SK-N-SH (cell line): ENCODE results near the gene IMPACT. TPM values are rescaled to one million over a fixed set of nuclear protein-coding genes. Genes with fewer than 3 reads are reported as not detected.

ENCODE experiments used
- CTCF ChIA-PET: fragments of 300-600, 350-600 bp; formaldehyde crosslinking; extraction: SDS; loops from one replicate; lab custom pipeline; 2021; lab: Yijun Ruan, JAX
- POLR2A ChIA-PET: fragments of 350-600 bp; sonication (Branson Sonifier 250); formaldehyde crosslinking; extraction: SDS; loops from one replicate; lab custom pipeline; 2020; ENCODE audit warnings: antibody characterized with exemption, inconsistent platforms; lab: Yijun Ruan, JAX
- DNase-seq: peaks from one replicate; pipeline ENCODE4 v3.0.0; 2012
- H2AFZ ChIP-seq: fragments of 200-600 bp; sonication (generic); 2 replicates; pipeline ENCODE4 v1.8.1; 2016; ENCODE audit warnings: antibody characterized with exemption, mild to moderate bottlenecking, low read depth
- H3F3A ChIP-seq: fragments of 200-600 bp; sonication (generic); replicated peaks from 2 replicates; pipeline ENCODE3; 2016; ENCODE audit warnings: antibody characterized with exemption, mild to moderate bottlenecking; ENCODE audit not compliant: insufficient read depth
- H3K27ac ChIP-seq, 2 experiments: fragments of 200-500 bp in 1 of 2; fragments of 200-600 bp in 1 of 2; sonication (Bioruptor generic) in 1 of 2; sonication (generic), shearing (Covaris generic) in 1 of 2; 2 replicates each; pipeline versions ENCODE4 v1.5.1 to v1.6.1; 2014 to 2016; ENCODE audit warnings: low read depth in 2 of 2, inconsistent platforms in 1 of 2, low read length in 1 of 2, mild to moderate bottlenecking in 1 of 2, mixed read lengths in 1 of 2
- H3K27me3 ChIP-seq: fragments of 200-600 bp; sonication (generic), shearing (Covaris generic); 2 replicates; pipeline ENCODE4 v1.6.1; 2016; ENCODE audit warnings: mixed run types; ENCODE audit not compliant: insufficient read depth
- H3K36me3 ChIP-seq, 2 experiments: fragments of 200-500 bp in 1 of 2; fragments of 200-600 bp in 1 of 2; sonication (Bioruptor generic) in 1 of 2; sonication (generic) in 1 of 2; replicated peaks in 1 of 2; 2 replicates each; pipeline versions ENCODE3 to v1.5.1; 2014 to 2016; ENCODE audit warnings: low read length in 1 of 2, mild to moderate bottlenecking in 1 of 2; ENCODE audit not compliant: insufficient read depth in 2 of 2, control insufficient read depth in 1 of 2
- H3K4me1 ChIP-seq, 2 experiments: fragments of 200-500 bp in 1 of 2; fragments of 200-600 bp in 1 of 2; sonication (Bioruptor generic) in 1 of 2; sonication (generic), shearing (Covaris generic) in 1 of 2; 2 replicates each; pipeline versions ENCODE4 v1.5.1 to v1.6.1; 2014 to 2016; ENCODE audit warnings: low read depth in 1 of 2, low read length in 1 of 2, mixed run types in 1 of 2; ENCODE audit not compliant: insufficient read depth in 2 of 2, control insufficient read depth in 1 of 2
- H3K4me2 ChIP-seq: fragments of 200-600 bp; sonication (generic), shearing (Covaris generic); 2 replicates; pipeline ENCODE4 v1.6.1; 2017; ENCODE audit warnings: mixed run types
- H3K4me3 ChIP-seq, 2 experiments: fragments of 200-500 bp in 1 of 2; fragments of 200-600 bp in 1 of 2; sonication (Bioruptor generic) in 1 of 2; sonication (generic), shearing (Covaris generic) in 1 of 2; 2 replicates each; pipeline versions ENCODE4 v1.5.1 to v1.8.1; 2014 to 2016; ENCODE audit warnings: low read depth in 2 of 2, inconsistent platforms in 1 of 2, low read length in 1 of 2, mild to moderate bottlenecking in 1 of 2, mixed read lengths in 1 of 2, moderate library complexity in 1 of 2
- H3K79me2 ChIP-seq: fragments of 200-600 bp; sonication (generic); 2 replicates; pipeline ENCODE4 v1.8.1; 2017; ENCODE audit warnings: mild to moderate bottlenecking; ENCODE audit not compliant: insufficient read depth
- H3K9ac ChIP-seq: fragments of 200-600 bp; sonication (generic); 2 replicates; pipeline ENCODE4 v1.6.1; 2017; ENCODE audit warnings: mixed run types
- H3K9me2 ChIP-seq: fragments of 200-600 bp; sonication (generic); 2 replicates; pipeline ENCODE4 v1.6.1; 2017; ENCODE audit warnings: mixed run types
- H3K9me3 ChIP-seq: fragments of 200-600 bp; sonication (generic); 2 replicates; pipeline ENCODE4 v1.6.1; 2017; ENCODE audit warnings: mixed run types, mild to moderate bottlenecking, moderate library complexity
- H4K20me1 ChIP-seq: fragments of 200-600 bp; sonication (generic); 2 replicates; pipeline ENCODE4 v1.6.1; 2017; ENCODE audit warnings: mild to moderate bottlenecking, mixed run types; ENCODE audit not compliant: insufficient read depth
- ELF1 ChIP-seq: IDR thresholded peaks from 2 replicates; pipeline ENCODE4 v1.4.0; 2012
- EP300 ChIP-seq, 2 experiments: IDR thresholded peaks; 2 replicates each; pipeline versions ENCODE4 v1.4.0 to v1.6.1; 2012; ENCODE audit warnings: borderline replicate concordance in 1 of 2, low read depth in 1 of 2, low read length in 1 of 2
- EZH2phosphoT487 ChIP-seq: fragments of 200-600 bp; sonication (generic); IDR thresholded peaks from 2 replicates; pipeline ENCODE4 v1.6.1; 2017; ENCODE audit warnings: low read depth, mixed run types, mild to moderate bottlenecking, antibody characterized with exemption, moderate library complexity, borderline replicate concordance
- FOXM1 ChIP-seq: IDR thresholded peaks from 2 replicates; pipeline ENCODE4 v1.4.0; 2012; ENCODE audit warnings: low read depth, mild to moderate bottlenecking
- MEF2A ChIP-seq: IDR thresholded peaks from 2 replicates; pipeline ENCODE4 v1.4.0; 2012; ENCODE audit warnings: low read depth, borderline replicate concordance
- NFIC ChIP-seq: IDR thresholded peaks from 2 replicates; pipeline ENCODE4 v1.4.0; 2012; ENCODE audit warnings: borderline replicate concordance
- NRF1 ChIP-seq: IDR thresholded peaks from 2 replicates; pipeline ENCODE4 v1.6.1; 2012; ENCODE audit warnings: low read depth, mild to moderate bottlenecking, low read length
- POLR2AphosphoS5 ChIP-seq: IDR thresholded peaks from 2 replicates; pipeline ENCODE4 v1.6.1; 2012; ENCODE audit warnings: low read depth, low read length
- RAD21 ChIP-seq: IDR thresholded peaks from 2 replicates; pipeline ENCODE4 v1.6.1; 2012; ENCODE audit warnings: mild to moderate bottlenecking, low read length
- RCOR1 ChIP-seq: fragments of 150-350 bp; IDR thresholded peaks from 2 replicates; pipeline ENCODE4 v1.6.1; 2017; ENCODE audit warnings: antibody characterized with exemption, low read length
- RFX5 ChIP-seq: IDR thresholded peaks from 2 replicates; pipeline ENCODE4 v1.6.1; 2012; ENCODE audit warnings: mild to moderate bottlenecking, improper control_type of control experiment, low read length
- RXRA ChIP-seq: IDR thresholded peaks from 2 replicates; pipeline ENCODE4 v1.4.0; 2012; ENCODE audit warnings: low read depth, mild to moderate bottlenecking, borderline replicate concordance
- TAF1 ChIP-seq: IDR thresholded peaks from 2 replicates; pipeline ENCODE4 v1.6.1; 2012; ENCODE audit warnings: low read depth, mild to moderate bottlenecking, low read length, moderate library complexity, borderline replicate concordance
- USF2 ChIP-seq: fragments of 150-350 bp; IDR thresholded peaks from 2 replicates; pipeline ENCODE4 v1.6.1; 2017; ENCODE audit warnings: antibody characterized with exemption, low read length, low read depth, borderline replicate concordance
- YY1 ChIP-seq: IDR thresholded peaks from 2 replicates; pipeline ENCODE4 v1.4.0; 2012; ENCODE audit warnings: low read depth, mild to moderate bottlenecking
- WGBS: methylation state at CpG from one replicate; pipeline ENCODE4 v1.1.6; 2017; ENCODE audit warnings: low lambda C conversion rate; 5-methylcytosine and 5-hydroxymethylcytosine counted together
- polyA plus RNA-seq, 3 experiments: library from polyadenylated mRNA; depleted of rRNA; stranded (reverse); fragments of >200 nt; gene quantifications; 2 replicates each; pipeline ENCODE4 v1.2.3, GENCODE V29; 2012
- TF ChIP-seq, protein P1 (sequence below): IDR thresholded peaks from 2 replicates; pipeline ENCODE4; 2012
- TF ChIP-seq, protein P2 (sequence below): IDR thresholded peaks from 2 replicates; pipeline ENCODE4 v1.4.0; 2012; ENCODE audit warnings: low read depth, borderline replicate concordance

Gene IMPACT
- polyA plus RNA-seq, 1 of the 3 experiments (the other 2 are of a cell fraction), result 13.0 TPM

GRCh38 chr18:24500766-24501165 is 74.3 kb downstream of the IMPACT start:
- H3K36me3 ChIP-seq, result no peaks in the 10 kb centered on the region
- H3K9me3 ChIP-seq, result no peaks in the 10 kb centered on the region
- TF ChIP-seq EZH2phosphoT487 (no peak), POLR2AphosphoS5 (no peak), MEF2A (no peak), ELF1 (no peak), RAD21 (no peak), NFIC (no peak), RXRA (no peak), NRF1 (no peak), FOXM1 (no peak), RFX5 (no peak), USF2 (no peak), RCOR1 (no peak), YY1 (no peak), TAF1 (no peak), EP300 (IDR thresholded peaks at IDR 0.05; ENCODE audit: borderline replicate concordance in 1 of 2, low read depth in 1 of 2, low read length in 1 of 2) (no peak)
- TF ChIP-seq, protein P1, sequence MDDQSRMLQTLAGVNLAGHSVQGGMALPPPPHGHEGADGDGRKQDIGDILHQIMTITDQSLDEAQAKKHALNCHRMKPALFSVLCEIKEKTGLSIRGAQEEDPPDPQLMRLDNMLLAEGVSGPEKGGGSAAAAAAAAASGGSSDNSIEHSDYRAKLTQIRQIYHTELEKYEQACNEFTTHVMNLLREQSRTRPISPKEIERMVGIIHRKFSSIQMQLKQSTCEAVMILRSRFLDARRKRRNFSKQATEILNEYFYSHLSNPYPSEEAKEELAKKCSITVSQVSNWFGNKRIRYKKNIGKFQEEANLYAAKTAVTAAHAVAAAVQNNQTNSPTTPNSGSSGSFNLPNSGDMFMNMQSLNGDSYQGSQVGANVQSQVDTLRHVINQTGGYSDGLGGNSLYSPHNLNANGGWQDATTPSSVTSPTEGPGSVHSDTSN, result no peak
- TF ChIP-seq, protein P2, sequence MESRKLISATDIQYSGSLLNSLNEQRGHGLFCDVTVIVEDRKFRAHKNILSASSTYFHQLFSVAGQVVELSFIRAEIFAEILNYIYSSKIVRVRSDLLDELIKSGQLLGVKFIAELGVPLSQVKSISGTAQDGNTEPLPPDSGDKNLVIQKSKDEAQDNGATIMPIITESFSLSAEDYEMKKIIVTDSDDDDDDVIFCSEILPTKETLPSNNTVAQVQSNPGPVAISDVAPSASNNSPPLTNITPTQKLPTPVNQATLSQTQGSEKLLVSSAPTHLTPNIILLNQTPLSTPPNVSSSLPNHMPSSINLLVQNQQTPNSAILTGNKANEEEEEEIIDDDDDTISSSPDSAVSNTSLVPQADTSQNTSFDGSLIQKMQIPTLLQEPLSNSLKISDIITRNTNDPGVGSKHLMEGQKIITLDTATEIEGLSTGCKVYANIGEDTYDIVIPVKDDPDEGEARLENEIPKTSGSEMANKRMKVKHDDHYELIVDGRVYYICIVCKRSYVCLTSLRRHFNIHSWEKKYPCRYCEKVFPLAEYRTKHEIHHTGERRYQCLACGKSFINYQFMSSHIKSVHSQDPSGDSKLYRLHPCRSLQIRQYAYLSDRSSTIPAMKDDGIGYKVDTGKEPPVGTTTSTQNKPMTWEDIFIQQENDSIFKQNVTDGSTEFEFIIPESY, result no peak
- TF ChIP-seq, all 33 proteins: peak for 0
- H2AFZ ChIP-seq, result no peak overlapping the region
- H3K27me3 ChIP-seq, result no peaks in the 10 kb centered on the region; the same call in 1 of the 2 replicates
- no peaks in the 10 kb centered on the region for H4K20me1 ChIP-seq
- WGBS, result 63% methylated on average over 6 of the region's 6 CpGs
- H3K79me2 ChIP-seq, result no peaks in the 10 kb centered on the region
- H3K4me1 ChIP-seq, result peaks cover 3 to 9% of the 10 kb centered on the region in 2 experiments; a peak in 3 of 4 replicates
- no peaks in the 10 kb centered on the region for H3K9me2 ChIP-seq
- peaks cover 4% of the 10 kb centered on the region for H3F3A ChIP-seq
- H3K27ac ChIP-seq, result no peak overlapping the region
- H3K4me2 ChIP-seq, result no peak overlapping the region
- no peak for DNase-seq
- POLR2A ChIA-PET, result no interaction called here
- H3K4me3 ChIP-seq, result no peak overlapping the region
- CTCF ChIA-PET, result interaction anchor here (1.1 to 6.2 kb wide), 3 partner anchors 12 to 44 kb away, joined by 3 to 41 read pairs (median 24); no protein-coding TSS in a partner anchor
- H3K9ac ChIP-seq, result no peak overlapping the region
